Liver (tissue), 9 donors: ENCODE data around the gene ARIH1. TPM values are rescaled to one million over a fixed set of nuclear protein-coding genes. Genes with fewer than 3 reads are reported as not detected.

Experiments used
- DNase-seq: peaks from one replicate; pipeline ENCODE4 v3.0.0-alpha.2; 2017; ENCODE audit warnings: low spot score
- H3K27ac ChIP-seq, 2 donors: one replicate each; pipeline ENCODE4 v1.7.0; 2013; ENCODE audit warnings: inconsistent platforms in 2 of 2, low read length in 2 of 2, control low read depth in 1 of 2, low read depth in 1 of 2, mild to moderate bottlenecking in 1 of 2
- H3K27me3 ChIP-seq, 4 donors: one replicate each; pipeline versions ENCODE4 v1.6.1 to v1.7.0; 2013; ENCODE audit warnings: low read length in 3 of 4, inconsistent platforms in 1 of 4, mild to moderate bottlenecking in 1 of 4, moderate library complexity in 1 of 4; ENCODE audit not compliant: control insufficient read depth in 4 of 4, insufficient read depth in 4 of 4
- H3K36me3 ChIP-seq, 4 donors: one replicate each; pipeline versions ENCODE4 v1.6.1 to v1.7.0; 2013; ENCODE audit warnings: low read length in 3 of 4, mild to moderate bottlenecking in 3 of 4, low read depth in 1 of 4, moderate library complexity in 1 of 4; ENCODE audit not compliant: control insufficient read depth in 4 of 4, insufficient read depth in 3 of 4
- H3K4me1 ChIP-seq, 4 donors: one replicate each; pipeline versions ENCODE4 v1.6.1 to v1.7.0; 2013; ENCODE audit warnings: low read length in 3 of 4, mild to moderate bottlenecking in 3 of 4, moderate library complexity in 1 of 4; ENCODE audit not compliant: control insufficient read depth in 4 of 4, insufficient read depth in 4 of 4
- H3K4me3 ChIP-seq, 3 donors: one replicate each; pipeline versions ENCODE4 v1.6.1 to v1.7.0; 2013; ENCODE audit warnings: low read length in 3 of 3, control low read depth in 1 of 3, low read depth in 1 of 3, mild to moderate bottlenecking in 1 of 3
- H3K9ac ChIP-seq, 2 donors: one replicate each; pipeline ENCODE4 v1.7.0; 2013; ENCODE audit warnings: low read length in 2 of 2, mild to moderate bottlenecking in 2 of 2, moderate library complexity in 2 of 2, control low read depth in 1 of 2, low read depth in 1 of 2
- H3K9me3 ChIP-seq, 4 donors: one replicate each; pipeline versions ENCODE4 v1.6.1 to v1.7.0; 2013; ENCODE audit warnings: low read length in 3 of 4; ENCODE audit not compliant: control insufficient read depth in 4 of 4
- EGR1 ChIP-seq, 2 donors: IDR thresholded peaks; 2 replicates each; pipeline ENCODE4 v1.6.1; 2016 to 2018; ENCODE audit warnings: antibody characterized with exemption in 2 of 2, low read depth in 2 of 2
- FOXA1 ChIP-seq: IDR thresholded peaks from 2 replicates; pipeline ENCODE4 v1.6.1; 2016; ENCODE audit warnings: antibody characterized with exemption
- FOXA2 ChIP-seq: IDR thresholded peaks from 2 replicates; pipeline ENCODE4 v1.6.1; 2016; ENCODE audit warnings: antibody characterized with exemption
- GABPA ChIP-seq, 2 donors: IDR thresholded peaks in 1 of 2; conservative IDR thresholded peaks in 1 of 2; 2 replicates each; pipeline ENCODE4 v1.6.1; 2016; ENCODE audit warnings: antibody characterized with exemption in 2 of 2, mild to moderate bottlenecking in 1 of 2, moderate library complexity in 1 of 2
- HNF4G ChIP-seq: IDR thresholded peaks from 2 replicates; pipeline ENCODE4 v1.6.1; 2016; ENCODE audit warnings: antibody characterized with exemption
- JUND ChIP-seq, 2 donors: IDR thresholded peaks; 2 replicates each; pipeline ENCODE4 v1.6.1; 2016; ENCODE audit warnings: antibody characterized with exemption in 2 of 2
- NR2F2 ChIP-seq: IDR thresholded peaks from 2 replicates; pipeline ENCODE4 v1.6.1; 2016; ENCODE audit warnings: antibody characterized with exemption
- RAD21 ChIP-seq, 2 donors: IDR thresholded peaks; 2 replicates each; pipeline ENCODE4 v1.6.1; 2016; ENCODE audit warnings: antibody characterized with exemption in 2 of 2, mild to moderate bottlenecking in 2 of 2
- RXRA ChIP-seq, 2 donors: IDR thresholded peaks; 2 replicates each; pipeline ENCODE4 v1.6.1; 2017 to 2018; ENCODE audit warnings: antibody characterized with exemption in 2 of 2, mild to moderate bottlenecking in 1 of 2
- SP1 ChIP-seq: IDR thresholded peaks from 2 replicates; pipeline ENCODE4 v1.6.1; 2018; ENCODE audit warnings: antibody characterized with exemption, mild to moderate bottlenecking
- TAF1 ChIP-seq: conservative IDR thresholded peaks from 2 replicates; pipeline ENCODE4 v1.6.1; 2016; ENCODE audit warnings: antibody characterized with exemption, mild to moderate bottlenecking
- YY1 ChIP-seq: IDR thresholded peaks from 2 replicates; pipeline ENCODE4 v1.6.1; 2016; ENCODE audit warnings: antibody characterized with exemption, mild to moderate bottlenecking
- WGBS: extraction: QIAGEN DNeasy Blood & Tissue Kit; methylation state at CpG from one replicate; pipeline ENCODE4 v1.1.7; 2013; 5-methylcytosine and 5-hydroxymethylcytosine counted together
- polyA plus RNA-seq, 2 donors: library from polyadenylated mRNA; stranded (reverse) in 1 of 2; unstranded in 1 of 2; fragments of 200-250 nt in 1 of 2; fragments of >200 nt in 1 of 2; fragmentation: Nextera tagmentation in 1 of 2; extraction: Ambion mirVana in 1 of 2; gene quantifications; one replicate each; pipeline versions ENCODE4 v1.2.1 to v1.2.3, GENCODE V29; 2013 to 2015
- total RNA-seq, 2 donors: library from RNA; depleted of rRNA; stranded (reverse); fragments of >200 nt; gene quantifications; one replicate each; pipeline ENCODE4 v1.2.3, GENCODE V29; 2014
- TF ChIP-seq, protein P1 (sequence below): IDR thresholded peaks from 2 replicates; pipeline ENCODE4 v1.6.1; 2016; ENCODE audit warnings: antibody characterized with exemption, mild to moderate bottlenecking
- TF ChIP-seq, protein P2 (sequence below): IDR thresholded peaks from 2 replicates; pipeline ENCODE4 v1.6.1; 2016; ENCODE audit warnings: antibody characterized with exemption
- TF ChIP-seq, protein P3 (sequence below): fragments of 150-350 bp; IDR thresholded peaks from 2 replicates; pipeline ENCODE4 v1.5.1; 2017; ENCODE audit warnings: improper control_type of control experiment, low read depth, low read length; ENCODE audit not compliant: missing input control
- TF ChIP-seq, protein P4 (sequence below): IDR thresholded peaks from 2 replicates; pipeline ENCODE4 v1.6.1; 2016; ENCODE audit warnings: antibody characterized with exemption
- donor health status: healthy.
- donor health status: healthy.
- donor health status: healthy.
- donor health status: healthy.
- donor health status: healthy.

Gene ARIH1
- total and polyA plus RNA-seq, 4 donors = 10.8 to 23.8 (median 18.8) TPM

DNA sequence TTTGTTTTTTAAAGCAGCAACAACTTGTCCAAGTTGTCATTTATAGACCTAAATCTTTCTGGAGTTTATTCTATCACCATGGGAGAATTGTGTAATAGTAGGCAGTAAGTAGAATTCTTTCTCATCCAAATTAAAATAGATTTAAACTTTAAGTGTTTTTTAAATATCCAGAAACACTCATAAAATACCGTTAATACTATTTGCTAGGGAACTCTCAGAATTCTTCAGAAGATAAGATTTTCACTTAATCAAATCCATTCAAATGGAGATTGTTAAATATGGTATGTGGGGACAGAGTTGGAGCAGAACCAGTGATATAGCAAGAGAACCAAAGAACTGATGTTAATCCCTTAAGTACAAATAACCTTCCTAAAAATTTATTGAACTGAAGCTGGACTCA is 71.0 kb downstream of the ARIH1 start (continued):
- TF ChIP-seq, protein P1, sequence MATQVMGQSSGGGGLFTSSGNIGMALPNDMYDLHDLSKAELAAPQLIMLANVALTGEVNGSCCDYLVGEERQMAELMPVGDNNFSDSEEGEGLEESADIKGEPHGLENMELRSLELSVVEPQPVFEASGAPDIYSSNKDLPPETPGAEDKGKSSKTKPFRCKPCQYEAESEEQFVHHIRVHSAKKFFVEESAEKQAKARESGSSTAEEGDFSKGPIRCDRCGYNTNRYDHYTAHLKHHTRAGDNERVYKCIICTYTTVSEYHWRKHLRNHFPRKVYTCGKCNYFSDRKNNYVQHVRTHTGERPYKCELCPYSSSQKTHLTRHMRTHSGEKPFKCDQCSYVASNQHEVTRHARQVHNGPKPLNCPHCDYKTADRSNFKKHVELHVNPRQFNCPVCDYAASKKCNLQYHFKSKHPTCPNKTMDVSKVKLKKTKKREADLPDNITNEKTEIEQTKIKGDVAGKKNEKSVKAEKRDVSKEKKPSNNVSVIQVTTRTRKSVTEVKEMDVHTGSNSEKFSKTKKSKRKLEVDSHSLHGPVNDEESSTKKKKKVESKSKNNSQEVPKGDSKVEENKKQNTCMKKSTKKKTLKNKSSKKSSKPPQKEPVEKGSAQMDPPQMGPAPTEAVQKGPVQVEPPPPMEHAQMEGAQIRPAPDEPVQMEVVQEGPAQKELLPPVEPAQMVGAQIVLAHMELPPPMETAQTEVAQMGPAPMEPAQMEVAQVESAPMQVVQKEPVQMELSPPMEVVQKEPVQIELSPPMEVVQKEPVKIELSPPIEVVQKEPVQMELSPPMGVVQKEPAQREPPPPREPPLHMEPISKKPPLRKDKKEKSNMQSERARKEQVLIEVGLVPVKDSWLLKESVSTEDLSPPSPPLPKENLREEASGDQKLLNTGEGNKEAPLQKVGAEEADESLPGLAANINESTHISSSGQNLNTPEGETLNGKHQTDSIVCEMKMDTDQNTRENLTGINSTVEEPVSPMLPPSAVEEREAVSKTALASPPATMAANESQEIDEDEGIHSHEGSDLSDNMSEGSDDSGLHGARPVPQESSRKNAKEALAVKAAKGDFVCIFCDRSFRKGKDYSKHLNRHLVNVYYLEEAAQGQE = no peak
- no peak for TF ChIP-seq NR2F2
- TF ChIP-seq SP1 = no peak
- TF ChIP-seq, protein P2, sequence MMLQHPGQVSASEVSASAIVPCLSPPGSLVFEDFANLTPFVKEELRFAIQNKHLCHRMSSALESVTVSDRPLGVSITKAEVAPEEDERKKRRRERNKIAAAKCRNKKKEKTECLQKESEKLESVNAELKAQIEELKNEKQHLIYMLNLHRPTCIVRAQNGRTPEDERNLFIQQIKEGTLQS = no peak
- no peak for TF ChIP-seq JUND (IDR thresholded peaks at IDR 0.05)

DNA sequence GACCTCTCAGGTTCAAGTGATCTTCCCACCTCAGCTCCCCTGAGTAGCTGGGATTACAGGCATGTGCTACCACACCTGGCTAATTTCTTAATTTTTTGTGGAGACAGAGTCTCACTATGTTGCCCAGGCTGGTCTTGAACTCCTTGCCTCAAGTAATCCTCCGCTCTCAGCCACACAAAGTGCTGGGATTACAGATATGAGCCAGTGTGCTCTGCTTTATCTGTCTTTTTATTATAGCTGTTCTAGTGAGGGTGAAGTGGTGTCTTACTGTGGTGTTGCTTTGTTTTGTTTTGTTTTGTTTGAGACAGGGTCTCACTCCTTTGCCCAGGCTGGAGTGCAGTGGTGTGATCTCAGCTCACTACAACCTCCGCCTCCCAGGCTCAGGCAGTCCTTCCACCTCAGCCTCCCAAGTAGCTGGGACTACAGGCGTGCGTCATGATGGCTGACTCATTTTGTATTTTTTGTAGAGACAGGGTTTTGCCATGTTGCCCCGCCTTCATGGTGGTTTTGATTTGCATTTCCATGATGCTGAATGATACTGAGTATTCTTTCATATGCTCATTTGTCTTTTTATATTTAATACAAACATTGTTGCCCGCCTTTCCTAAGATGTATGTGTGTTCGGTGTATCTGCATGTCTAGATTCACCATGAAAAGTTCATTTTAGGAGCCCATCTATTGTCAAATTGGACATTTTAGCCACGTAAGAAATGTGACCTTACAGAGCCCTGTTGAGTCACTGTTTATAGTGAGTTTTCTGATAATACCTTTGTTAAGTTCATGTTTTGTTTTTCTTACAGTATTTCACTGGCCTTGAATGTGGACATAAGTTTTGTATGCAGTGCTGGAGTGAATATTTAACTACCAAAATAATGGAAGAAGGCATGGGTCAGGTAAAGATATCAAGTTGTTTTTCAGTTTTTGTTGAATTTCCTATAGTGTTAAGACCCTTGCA is 80.6 kb downstream of the ARIH1 start:
- Histone ChIP-seq H3K36me3 (peaks cover 0 to 18% (median 10%) of the 10 kb centered on the region in 4 donors), H3K27me3 (no peaks in the 10 kb centered on the region), H3K4me3 (no peak overlapping the region), H3K4me1 (no peaks in the 10 kb centered on the region), H3K9ac (no peak overlapping the region), H3K27ac (no peak overlapping the region), H3K9me3 (no peaks in the 10 kb centered on the region)
- DNase-seq = no peak
- whole genome bisulfite sequencing = 95% methylated on average over 8 of the region's 8 CpGs
- TF ChIP-seq TAF1 = no peak
- TF ChIP-seq HNF4G = no peak
- TF ChIP-seq, protein P3, sequence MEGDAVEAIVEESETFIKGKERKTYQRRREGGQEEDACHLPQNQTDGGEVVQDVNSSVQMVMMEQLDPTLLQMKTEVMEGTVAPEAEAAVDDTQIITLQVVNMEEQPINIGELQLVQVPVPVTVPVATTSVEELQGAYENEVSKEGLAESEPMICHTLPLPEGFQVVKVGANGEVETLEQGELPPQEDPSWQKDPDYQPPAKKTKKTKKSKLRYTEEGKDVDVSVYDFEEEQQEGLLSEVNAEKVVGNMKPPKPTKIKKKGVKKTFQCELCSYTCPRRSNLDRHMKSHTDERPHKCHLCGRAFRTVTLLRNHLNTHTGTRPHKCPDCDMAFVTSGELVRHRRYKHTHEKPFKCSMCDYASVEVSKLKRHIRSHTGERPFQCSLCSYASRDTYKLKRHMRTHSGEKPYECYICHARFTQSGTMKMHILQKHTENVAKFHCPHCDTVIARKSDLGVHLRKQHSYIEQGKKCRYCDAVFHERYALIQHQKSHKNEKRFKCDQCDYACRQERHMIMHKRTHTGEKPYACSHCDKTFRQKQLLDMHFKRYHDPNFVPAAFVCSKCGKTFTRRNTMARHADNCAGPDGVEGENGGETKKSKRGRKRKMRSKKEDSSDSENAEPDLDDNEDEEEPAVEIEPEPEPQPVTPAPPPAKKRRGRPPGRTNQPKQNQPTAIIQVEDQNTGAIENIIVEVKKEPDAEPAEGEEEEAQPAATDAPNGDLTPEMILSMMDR = no peak
- no peak for TF ChIP-seq NR2F2

DNA sequence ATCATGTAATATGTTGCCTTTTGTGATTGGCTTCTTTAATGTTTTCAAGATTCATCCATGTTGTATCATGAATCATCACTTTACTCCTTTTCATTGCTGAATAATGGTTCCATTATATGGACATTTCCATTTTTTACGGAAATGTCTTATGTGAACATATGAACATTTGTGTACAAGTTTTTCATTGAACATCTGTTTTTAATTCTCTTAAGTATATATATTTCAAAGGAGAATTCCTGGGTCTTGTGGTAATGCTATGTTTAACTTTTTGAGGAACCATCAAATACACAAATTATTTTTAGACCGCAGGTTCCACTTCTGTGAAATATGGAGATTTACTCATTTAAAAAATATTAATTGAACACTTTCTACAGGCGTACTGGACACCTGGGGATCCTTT is 85.7 kb downstream of the ARIH1 start:
- H3K27me3 ChIP-seq = no peaks in the 10 kb centered on the region
- no peaks in the 10 kb centered on the region for H3K9me3 ChIP-seq
- no peak overlapping the region for H3K9ac ChIP-seq
- 90% methylated on average over 3 of the region's 3 CpGs for WGBS
- H3K36me3 ChIP-seq = peaks cover 2 to 25% (median 20%) of the 10 kb centered on the region in 4 donors
- no peaks in the 10 kb centered on the region for H3K4me1 ChIP-seq
- no peak for DNase-seq
- no peak overlapping the region for H3K27ac ChIP-seq
- H3K4me3 ChIP-seq = no peak overlapping the region
- TF ChIP-seq, protein P1 = no peak
- no peak for TF ChIP-seq RAD21 (IDR thresholded peaks at IDR 0.05)
- no peak for TF ChIP-seq FOXA1
- no peak for TF ChIP-seq YY1
- TF ChIP-seq EGR1 (IDR thresholded peaks at IDR 0.05; ENCODE audit: low read depth in 2 of 2) = no peak
- TF ChIP-seq, protein P3 = no peak
- TF ChIP-seq, protein P4, sequence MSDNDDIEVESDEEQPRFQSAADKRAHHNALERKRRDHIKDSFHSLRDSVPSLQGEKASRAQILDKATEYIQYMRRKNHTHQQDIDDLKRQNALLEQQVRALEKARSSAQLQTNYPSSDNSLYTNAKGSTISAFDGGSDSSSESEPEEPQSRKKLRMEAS = no peak
- no peak for TF ChIP-seq RXRA (IDR thresholded peaks at IDR 0.05)
- TF ChIP-seq FOXA2 = no peak
- TF ChIP-seq GABPA (IDR thresholded peaks at IDR 0.05 in 1 of 2, conservative IDR thresholded peaks at IDR 0.05 in 1 of 2) = no peak
- no peak for TF ChIP-seq JUND (IDR thresholded peaks at IDR 0.05)
